H9 (cell line): ENCODE measurements around the gene CDC42SE1. TPM values are rescaled to one million over a fixed set of nuclear protein-coding genes. Genes with fewer than 3 reads are reported as not detected.

Experiments
- DNase-seq: peaks from one replicate; pipeline ENCODE4 v3.0.0-alpha.2; 2017
- H2AFZ ChIP-seq: one replicate; pipeline ENCODE4 v1.6.1; 2013; ENCODE audit warnings: mild to moderate bottlenecking, low read length, control low read depth, moderate library complexity
- H2AK5ac ChIP-seq: 2 replicates; pipeline ENCODE4 v1.6.1; 2013; ENCODE audit warnings: low read length, control low read depth, mixed read lengths; ENCODE audit not compliant: insufficient read length
- H2BK120ac ChIP-seq: one replicate; pipeline ENCODE4 v1.6.1; 2013; ENCODE audit warnings: low read depth, mild to moderate bottlenecking, low read length, control low read depth, inconsistent platforms; ENCODE audit not compliant: poor library complexity, severe bottlenecking
- H2BK12ac ChIP-seq: 2 replicates; pipeline ENCODE4 v1.6.1; 2013; ENCODE audit warnings: low read length, control low read depth, mixed read lengths, low read depth; ENCODE audit not compliant: insufficient read length
- H2BK15ac ChIP-seq: 2 replicates; pipeline ENCODE4 v1.6.1; 2013; ENCODE audit warnings: low read depth, low read length, control low read depth
- H2BK20ac ChIP-seq: one replicate; pipeline ENCODE4 v1.6.1; 2013; ENCODE audit warnings: low read depth, mild to moderate bottlenecking, low read length, control low read depth, inconsistent platforms; ENCODE audit not compliant: poor library complexity, severe bottlenecking
- H2BK5ac ChIP-seq: 2 replicates; pipeline ENCODE4 v1.6.1; 2013; ENCODE audit warnings: low read length, control low read depth, mixed read lengths; ENCODE audit not compliant: insufficient read length
- H3K14ac ChIP-seq: 2 replicates; pipeline ENCODE4 v1.6.1; 2013; ENCODE audit warnings: low read length, control low read depth; ENCODE audit not compliant: insufficient read depth
- H3K18ac ChIP-seq: 2 replicates; pipeline ENCODE4 v1.6.1; 2013; ENCODE audit warnings: low read depth, mild to moderate bottlenecking, mixed read lengths, low read length, control low read depth; ENCODE audit not compliant: insufficient read length
- H3K23ac ChIP-seq: 2 replicates; pipeline ENCODE4 v1.6.1; 2013; ENCODE audit warnings: low read length, control low read depth, mixed read lengths, low read depth; ENCODE audit not compliant: insufficient read length
- H3K23me2 ChIP-seq: 2 replicates; pipeline ENCODE4 v1.6.1; 2013; ENCODE audit warnings: low read depth, mild to moderate bottlenecking, mixed read lengths, low read length, control low read depth; ENCODE audit not compliant: insufficient read length, poor library complexity, severe bottlenecking
- H3K27ac ChIP-seq: 2 replicates; pipeline ENCODE4 v1.5.1; 2013; ENCODE audit warnings: low read length, control low read depth, mixed read lengths, low read depth; ENCODE audit not compliant: insufficient read length
- H3K27me3 ChIP-seq: 2 replicates; pipeline ENCODE4 v1.6.1; 2013; ENCODE audit warnings: low read length, control low read depth, inconsistent platforms; ENCODE audit not compliant: insufficient read depth
- H3K4ac ChIP-seq: 2 replicates; pipeline ENCODE4 v1.6.1; 2013; ENCODE audit warnings: low read depth, mild to moderate bottlenecking, control low read depth, inconsistent platforms, low read length, moderate library complexity
- H3K4me1 ChIP-seq: 2 replicates; pipeline ENCODE4 v1.6.1; 2013; ENCODE audit warnings: low read length, control low read depth, inconsistent platforms; ENCODE audit not compliant: insufficient read depth
- H3K4me2 ChIP-seq: 2 replicates; pipeline ENCODE4 v1.6.1; 2013; ENCODE audit warnings: low read length, control low read depth, mixed read lengths; ENCODE audit not compliant: insufficient read length, insufficient read depth
- H3K56ac ChIP-seq: 2 replicates; pipeline ENCODE4 v1.6.1; 2013; ENCODE audit warnings: low read depth, mild to moderate bottlenecking, mixed read lengths, low read length, control low read depth; ENCODE audit not compliant: insufficient read length
- H3K79me1 ChIP-seq: 2 replicates; pipeline ENCODE4 v1.6.1; 2013; ENCODE audit warnings: low read depth, mild to moderate bottlenecking, moderate library complexity, low read length, control low read depth, inconsistent platforms; ENCODE audit not compliant: insufficient read depth, poor library complexity, severe bottlenecking
- H3K79me2 ChIP-seq: 2 replicates; pipeline ENCODE4 v1.6.1; 2013; ENCODE audit warnings: low read length, control low read depth, inconsistent platforms; ENCODE audit not compliant: insufficient read depth
- H3K9ac ChIP-seq: 2 replicates; pipeline ENCODE4 v1.6.1; 2013; ENCODE audit warnings: low read length, control low read depth, mixed read lengths; ENCODE audit not compliant: insufficient read length; ENCODE audit errors: extremely low read depth
- H3K9me3 ChIP-seq: one replicate; pipeline ENCODE4 v1.6.1; 2013; ENCODE audit warnings: low read depth, low read length, inconsistent platforms; ENCODE audit not compliant: control insufficient read depth
- H3T11ph ChIP-seq: one replicate; pipeline ENCODE4 v1.6.1; 2013; ENCODE audit warnings: mild to moderate bottlenecking, low read length, control low read depth, inconsistent platforms
- H4K20me1 ChIP-seq: one replicate; pipeline ENCODE4 v1.6.1; 2013; ENCODE audit not compliant: control insufficient read depth, insufficient read length, insufficient read depth
- H4K5ac ChIP-seq: 2 replicates; pipeline ENCODE4 v1.6.1; 2013; ENCODE audit warnings: low read depth, mild to moderate bottlenecking, mixed read lengths, low read length, control low read depth; ENCODE audit not compliant: insufficient read length
- H4K8ac ChIP-seq: replicated peaks from 2 replicates; pipeline ENCODE4 v1.6.1; 2013; ENCODE audit warnings: low read length, control low read depth, mixed read lengths, low read depth; ENCODE audit not compliant: insufficient read length
- H4K91ac ChIP-seq: 2 replicates; pipeline ENCODE4 v1.6.1; 2013; ENCODE audit warnings: low read depth, mild to moderate bottlenecking, moderate library complexity, mixed read lengths, low read length, control low read depth; ENCODE audit not compliant: insufficient read length
- H3K27ac Mint-ChIP-seq, 3 experiments: 2 replicates in 2 of 3; 3 replicates in 1 of 3; pipeline ENCODE4 v1.8.0; 2020 to 2021; ENCODE audit warnings: mixed read lengths in 3 of 3, mild to moderate bottlenecking in 1 of 3, moderate library complexity in 1 of 3
- H3K27me3 Mint-ChIP-seq: 2 replicates; pipeline ENCODE4 v1.8.0; 2021; ENCODE audit warnings: low read depth, mild to moderate bottlenecking, moderate library complexity, mixed read lengths
- H3K36me3 Mint-ChIP-seq, 3 experiments: 2 replicates in 2 of 3; 3 replicates in 1 of 3; pipeline ENCODE4 v1.8.0; 2020 to 2021; ENCODE audit warnings: low read depth in 3 of 3, mixed read lengths in 3 of 3; ENCODE audit not compliant: insufficient read depth in 1 of 3
- H3K4me1 Mint-ChIP-seq, 2 experiments: 2 replicates each; pipeline ENCODE4 v1.8.0; 2020; ENCODE audit warnings: mixed read lengths in 2 of 2
- H3K4me3 Mint-ChIP-seq, 2 experiments: 2 replicates in 1 of 2; 3 replicates in 1 of 2; pipeline ENCODE4 v1.8.0; 2020 to 2021; ENCODE audit warnings: mild to moderate bottlenecking in 2 of 2, mixed read lengths in 2 of 2, moderate library complexity in 1 of 2
- H3K9me3 Mint-ChIP-seq, 2 experiments: 2 replicates in 1 of 2; 3 replicates in 1 of 2; pipeline ENCODE4 v1.8.0; 2020; ENCODE audit warnings: mild to moderate bottlenecking in 2 of 2, mixed read lengths in 2 of 2, moderate library complexity in 1 of 2
- CTCF ChIP-seq: fragments of 200-600 bp; sonication (generic); conservative IDR thresholded peaks from 3 replicates; pipeline ENCODE4 v1.8.0; 2021; ENCODE audit warnings: antibody characterized with exemption, mild to moderate bottlenecking
- WGBS: extraction: QIAGEN DNeasy Blood & Tissue Kit; methylation state at CpG from one replicate; pipeline ENCODE4 v1.1.7; 2013; ENCODE audit warnings: missing lambda C conversion rate, low lambda C conversion rate, mixed read lengths; ENCODE audit not compliant: insufficient read length; ENCODE audit errors: extremely low coverage; 5-methylcytosine and 5-hydroxymethylcytosine counted together
- total RNA-seq: library from RNA; stranded (reverse); gene quantifications from 2 replicates; pipeline ENCODE4 v1.2.1, GENCODE V29; 2021

CDC42SE1 gene
- total RNA-seq, 1 experiment from 2014 or later: 87.3 TPM

GRCh38 chr1:151067185-151067584, 7.8 kb upstream of the CDC42SE1 start:
- no peak overlapping the region for H3K27ac ChIP-seq
- H4K8ac ChIP-seq: no peak overlapping the region
- Mint-ChIP-seq H3K27me3 (no peaks in the 10 kb centered on the region), H3K36me3 (peaks cover 15 to 26% (median 25%) of the 10 kb centered on the region in 3 experiments; a peak in 6 of 7 replicates), H3K9me3 (no peaks in the 10 kb centered on the region), H3K4me3 (no peak overlapping the region), H3K4me1 (peaks cover 23% of the 10 kb centered on the region in 2 experiments), H3K27ac (peak overlapping the region in 2 of 3 experiments; percentile 47 to 52; a peak in 1 of 7 replicates)
- H2AK5ac ChIP-seq: no peak overlapping the region
- H3K4me1 ChIP-seq: no peaks in the 10 kb centered on the region
- H4K20me1 ChIP-seq: no peaks in the 10 kb centered on the region
- no peaks in the 10 kb centered on the region for H3K23me2 ChIP-seq
- WGBS: no CpG with 5 or more reads among the region's 4 CpGs
- no peak overlapping the region for H3K4ac ChIP-seq
- no peaks in the 10 kb centered on the region for H3K79me1 ChIP-seq
- H3K4me2 ChIP-seq: no peak overlapping the region
- no peak overlapping the region for H3K14ac ChIP-seq
- H3K27me3 ChIP-seq: no peaks in the 10 kb centered on the region
- no peak overlapping the region for H3T11ph ChIP-seq
- H3K79me2 ChIP-seq: peaks cover 10% of the 10 kb centered on the region; the same call in 1 of the 2 replicates
- H3K18ac ChIP-seq: no peak overlapping the region
- no peak overlapping the region for H2BK120ac ChIP-seq
- no peak overlapping the region for H2BK15ac ChIP-seq
- no peak overlapping the region for H4K91ac ChIP-seq
- no peak overlapping the region for H3K56ac ChIP-seq
- H2BK12ac ChIP-seq: no peak overlapping the region
- TF ChIP-seq CTCF: no peak
- no peaks in the 10 kb centered on the region for H3K9me3 ChIP-seq
- DNase-seq: no peak
- no peak overlapping the region for H2AFZ ChIP-seq
- no peak overlapping the region for H2BK20ac ChIP-seq
- no peak overlapping the region for H2BK5ac ChIP-seq
- no peak overlapping the region for H3K23ac ChIP-seq
- no peak overlapping the region for H3K9ac ChIP-seq
- no peak overlapping the region for H4K5ac ChIP-seq
